AG04449 (cell line): ENCODE measurements around the gene ID4.

Experiments used
- CTCF ChIA-PET: fragments of 350-600 bp; formaldehyde crosslinking; extraction: SDS; loops from one replicate; lab custom pipeline; 2021; ENCODE audit warnings: antibody characterized with exemption; lab: Yijun Ruan, JAX
- POLR2A ChIA-PET: fragments of 400-600, 350-600 bp; formaldehyde crosslinking; extraction: SDS; loops from one replicate; lab custom pipeline; 2020; ENCODE audit warnings: antibody characterized with exemption, inconsistent platforms; lab: Yijun Ruan, JAX
- DNase-seq: peaks from one replicate; pipeline ENCODE4 v3.0.0-alpha.2; 2010; ENCODE audit warnings: low read depth, low spot score
- H3K4me3 ChIP-seq: 2 replicates; pipeline ENCODE4 v1.5.1; 2011; ENCODE audit warnings: low read depth, mild to moderate bottlenecking, control low read depth, low read length
- TF ChIP-seq, protein P1 (sequence below): IDR thresholded peaks from one replicate; pipeline ENCODE4 v1.5.1; 2011; ENCODE audit warnings: mild to moderate bottlenecking, moderate library complexity, low read length, control low read depth, inconsistent platforms; ENCODE audit not compliant: insufficient read depth; ENCODE audit errors: missing control alignments

The ID4 gene

GRCh38 chr6:19866985-19867627, 29.9 kb downstream of the ID4 start:
- ChIA-PET CTCF (interaction anchor here (1.2 kb wide), 1 partner anchor 16 kb away, joined by 6 read pairs; no protein-coding TSS in a partner anchor), POLR2A (no interaction called here)
- TF ChIP-seq, protein P1, sequence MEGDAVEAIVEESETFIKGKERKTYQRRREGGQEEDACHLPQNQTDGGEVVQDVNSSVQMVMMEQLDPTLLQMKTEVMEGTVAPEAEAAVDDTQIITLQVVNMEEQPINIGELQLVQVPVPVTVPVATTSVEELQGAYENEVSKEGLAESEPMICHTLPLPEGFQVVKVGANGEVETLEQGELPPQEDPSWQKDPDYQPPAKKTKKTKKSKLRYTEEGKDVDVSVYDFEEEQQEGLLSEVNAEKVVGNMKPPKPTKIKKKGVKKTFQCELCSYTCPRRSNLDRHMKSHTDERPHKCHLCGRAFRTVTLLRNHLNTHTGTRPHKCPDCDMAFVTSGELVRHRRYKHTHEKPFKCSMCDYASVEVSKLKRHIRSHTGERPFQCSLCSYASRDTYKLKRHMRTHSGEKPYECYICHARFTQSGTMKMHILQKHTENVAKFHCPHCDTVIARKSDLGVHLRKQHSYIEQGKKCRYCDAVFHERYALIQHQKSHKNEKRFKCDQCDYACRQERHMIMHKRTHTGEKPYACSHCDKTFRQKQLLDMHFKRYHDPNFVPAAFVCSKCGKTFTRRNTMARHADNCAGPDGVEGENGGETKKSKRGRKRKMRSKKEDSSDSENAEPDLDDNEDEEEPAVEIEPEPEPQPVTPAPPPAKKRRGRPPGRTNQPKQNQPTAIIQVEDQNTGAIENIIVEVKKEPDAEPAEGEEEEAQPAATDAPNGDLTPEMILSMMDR = no peak
- DNase-seq = no peak
- H3K4me3 ChIP-seq = no peak overlapping the region

- ChIA-PET POLR2A (no interaction called here), CTCF (no interaction called here)
- H3K4me3 ChIP-seq = no peak overlapping the region
- no peak for DNase-seq
- TF ChIP-seq, protein P1 = no peak
Observed at GRCh38 chr6:19869464-19869863, 32.3 kb downstream of the ID4 start.

DNA sequence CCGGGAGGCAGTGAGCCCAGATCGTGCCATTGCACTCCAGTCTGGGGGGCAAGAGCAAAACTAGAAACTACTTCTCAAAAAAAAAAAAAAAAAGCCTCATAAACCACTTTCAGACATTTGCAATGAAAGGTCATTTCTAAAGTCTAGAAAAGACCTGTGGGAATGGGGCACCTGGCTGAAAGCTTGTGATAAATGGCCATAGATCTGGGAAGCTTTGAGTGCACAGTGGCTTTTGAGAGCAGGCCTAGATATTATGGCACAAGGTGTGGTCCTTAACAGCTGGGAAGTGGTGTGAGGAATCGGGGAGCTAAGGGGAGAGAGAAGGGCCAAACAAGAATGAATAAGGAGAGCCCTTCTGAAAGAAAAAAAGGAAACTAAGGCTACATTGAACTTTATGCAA, 33.2 kb downstream of the ID4 start:
- POLR2A ChIA-PET = no interaction called here
- CTCF ChIA-PET = no interaction called here
- TF ChIP-seq, protein P1 = no peak
- DNase-seq = no peak
- H3K4me3 ChIP-seq = no peak overlapping the region

DNA sequence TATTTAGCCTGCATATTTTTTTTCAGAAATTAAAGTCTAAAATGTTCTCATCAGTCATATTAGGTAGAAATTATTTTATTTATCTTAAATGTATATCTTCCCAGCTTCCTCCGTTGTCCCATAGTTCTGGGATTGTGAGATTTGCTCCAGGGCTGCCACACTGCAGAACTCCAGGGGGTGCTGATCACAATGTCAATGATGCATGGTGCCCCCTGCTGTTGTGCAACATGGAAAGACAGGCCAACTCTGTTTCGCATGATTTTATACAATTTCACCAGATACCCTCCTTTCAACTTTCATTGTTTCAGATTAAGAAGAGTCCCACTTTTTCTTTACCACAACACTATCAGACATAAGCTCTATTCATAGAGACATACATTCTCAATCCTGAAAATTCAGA, 35.9 kb downstream of the ID4 start:
- no peak for DNase-seq
- no peak overlapping the region for H3K4me3 ChIP-seq
- CTCF ChIA-PET = interaction anchor here (1.4 kb wide), 1 partner anchor 848 kb away, joined by 3 read pairs; no protein-coding TSS in a partner anchor
- POLR2A ChIA-PET = no interaction called here
- TF ChIP-seq, protein P1 = peak; percentile 19

GRCh38 chr6:19876672-19877071, 39.5 kb downstream of the ID4 start:
- DNase-seq = no peak
- CTCF ChIA-PET = no interaction called here
- POLR2A ChIA-PET = no interaction called here
- H3K4me3 ChIP-seq = no peak overlapping the region
- TF ChIP-seq, protein P1 = no peak

DNA sequence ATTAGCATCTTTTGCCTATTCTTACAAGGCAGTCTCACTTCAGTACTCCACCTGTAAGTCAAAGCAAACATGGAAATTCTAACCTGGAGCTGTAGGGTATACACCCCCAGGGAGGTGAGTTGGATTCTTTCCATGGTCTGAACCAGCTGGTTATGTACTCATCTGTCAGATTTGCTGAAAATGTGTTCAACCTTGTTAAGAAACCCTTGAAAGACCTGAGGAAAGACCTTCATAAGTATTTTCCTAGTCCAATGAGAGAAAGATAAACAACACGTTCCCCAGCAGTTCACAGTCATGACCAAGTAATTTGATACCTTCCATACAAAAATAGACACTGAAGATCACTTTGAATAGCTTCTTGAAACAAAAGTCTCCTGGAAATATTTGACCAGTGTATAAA, 42.5 kb downstream of the ID4 start:
- no peak overlapping the region for H3K4me3 ChIP-seq
- no peak for DNase-seq
- CTCF ChIA-PET = no interaction called here
- POLR2A ChIA-PET = no interaction called here
- TF ChIP-seq, protein P1 = no peak
